Measurements from ENCODE around the gene CERCAM.
"Not testable (repeated sequence)": the region's sequence is repeated elsewhere in the genome, so short reads cannot be mapped to it uniquely, and the experiment has no call there.

Gene CERCAM

DNA sequence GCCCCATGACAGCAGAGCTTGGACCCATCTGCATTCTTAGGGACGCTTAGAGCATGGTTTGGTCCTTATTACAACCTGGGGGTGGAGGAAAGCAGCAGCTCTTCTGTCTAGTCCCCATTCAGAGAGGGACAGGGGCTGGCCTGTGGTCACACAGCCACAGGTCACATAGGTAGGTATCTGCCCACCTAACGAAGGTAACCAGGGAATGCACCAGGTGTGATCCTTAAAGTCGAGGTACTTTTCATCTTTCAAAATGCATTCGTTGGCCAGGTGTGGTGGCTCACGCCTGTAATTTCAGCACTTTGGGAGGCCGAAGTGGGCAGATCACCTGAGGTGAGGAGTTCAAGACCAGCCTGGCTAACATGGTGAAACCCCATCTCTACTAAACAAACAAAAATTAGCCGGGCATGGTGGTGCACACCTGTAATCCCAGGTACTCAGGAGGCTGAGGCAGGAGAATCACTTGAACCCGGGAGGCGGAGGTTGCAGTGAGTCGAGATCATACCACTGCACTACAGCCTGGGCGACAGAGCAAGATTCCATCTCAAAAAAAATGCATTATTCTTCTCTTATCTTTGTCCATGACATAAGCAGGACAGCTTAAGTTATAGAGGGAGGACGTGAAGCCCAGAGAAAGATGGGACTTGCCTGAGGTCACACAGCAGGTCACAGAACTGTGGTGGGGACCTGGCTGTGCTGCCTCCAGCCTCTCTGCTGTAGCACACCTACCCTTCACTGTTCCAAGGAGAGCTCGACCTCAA lies 1.5 kb downstream of the CERCAM start:
- not testable (repeated sequence) for H3K9me3 ChIP-seq (ENCODE audit: control insufficient read depth in 1 of 2, low read length in 2 of 2); H3K27ac ChIP-seq (ENCODE audit: low read length); H3K36me3 ChIP-seq (ENCODE audit: control insufficient read depth in 1 of 2, insufficient read depth in 2 of 2, low read length in 2 of 2); H3K27me3 ChIP-seq (ENCODE audit: low read depth, low read length); H3K4me3 ChIP-seq (ENCODE audit: low read depth in 1 of 2, low read length in 2 of 2)
- peaks cover 0 to 25% of the 10 kb centered on the region in 2 donors for H3K4me1 ChIP-seq (ENCODE audit: control insufficient read depth in 1 of 2, insufficient read depth in 2 of 2, low read length in 2 of 2)

DNA sequence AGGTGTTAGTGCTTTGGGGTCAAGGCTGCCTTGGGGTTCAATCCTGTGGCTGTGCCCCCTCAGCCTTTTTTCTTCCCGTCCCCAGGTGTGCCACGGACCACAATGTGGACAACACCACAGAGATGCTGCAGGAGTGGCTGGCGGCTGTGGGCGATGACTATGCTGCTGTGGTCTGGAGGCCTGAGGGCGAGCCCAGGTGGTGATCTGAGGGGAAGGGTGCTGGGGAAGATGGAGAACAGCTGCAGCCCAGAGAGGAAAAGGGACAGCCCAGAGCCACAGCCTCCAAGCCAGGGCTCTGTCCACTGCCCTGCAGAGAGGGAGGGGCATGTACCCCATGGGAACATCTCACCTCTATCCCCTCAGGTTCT lies 2.1 kb downstream of the CERCAM start:
- Histone ChIP-seq H3K4me1 (ENCODE audit: control insufficient read depth in 1 of 2, insufficient read depth in 2 of 2, low read length in 2 of 2) (peaks cover 0 to 25% of the 10 kb centered on the region in 2 donors), H3K27ac (ENCODE audit: low read length) (no peak overlapping the region), H3K36me3 (ENCODE audit: control insufficient read depth in 1 of 2, insufficient read depth in 2 of 2, low read length in 2 of 2) (peaks cover 0 to 3% of the 10 kb centered on the region in 2 donors), H3K9me3 (ENCODE audit: control insufficient read depth in 1 of 2, low read length in 2 of 2) (no peaks in the 10 kb centered on the region), H3K27me3 (ENCODE audit: low read depth, low read length) (peaks cover 10% of the 10 kb centered on the region), H3K4me3 (ENCODE audit: low read depth in 1 of 2, low read length in 2 of 2) (no peak overlapping the region)

- not testable (repeated sequence) for H3K36me3 ChIP-seq (ENCODE audit: control insufficient read depth in 1 of 2, insufficient read depth in 2 of 2, low read length in 2 of 2); H3K4me3 ChIP-seq (ENCODE audit: low read depth in 1 of 2, low read length in 2 of 2); H3K27ac ChIP-seq (ENCODE audit: low read length); H3K27me3 ChIP-seq (ENCODE audit: low read depth, low read length); H3K9me3 ChIP-seq (ENCODE audit: control insufficient read depth in 1 of 2, low read length in 2 of 2)
- H3K4me1 ChIP-seq (ENCODE audit: control insufficient read depth in 1 of 2, insufficient read depth in 2 of 2, low read length in 2 of 2), result peaks cover 0 to 25% of the 10 kb centered on the region in 2 donors
Observed at GRCh38 chr9:128423356-128423755, 2.7 kb downstream of the CERCAM start.

- Histone ChIP-seq H3K27ac (ENCODE audit: low read length) (no peak overlapping the region), H3K9me3 (ENCODE audit: control insufficient read depth in 1 of 2, low read length in 2 of 2) (no peaks in the 10 kb centered on the region), H3K27me3 (ENCODE audit: low read depth, low read length) (peaks cover 3% of the 10 kb centered on the region), H3K36me3 (ENCODE audit: control insufficient read depth in 1 of 2, insufficient read depth in 2 of 2, low read length in 2 of 2) (peaks cover 0 to 11% of the 10 kb centered on the region in 2 donors), H3K4me1 (ENCODE audit: control insufficient read depth in 1 of 2, insufficient read depth in 2 of 2, low read length in 2 of 2) (peaks cover 0 to 19% of the 10 kb centered on the region in 2 donors), H3K4me3 (ENCODE audit: low read depth in 1 of 2, low read length in 2 of 2) (no peak overlapping the region)
Observed at GRCh38 chr9:128424268-128424780, 3.7 kb downstream of the CERCAM start.

DNA sequence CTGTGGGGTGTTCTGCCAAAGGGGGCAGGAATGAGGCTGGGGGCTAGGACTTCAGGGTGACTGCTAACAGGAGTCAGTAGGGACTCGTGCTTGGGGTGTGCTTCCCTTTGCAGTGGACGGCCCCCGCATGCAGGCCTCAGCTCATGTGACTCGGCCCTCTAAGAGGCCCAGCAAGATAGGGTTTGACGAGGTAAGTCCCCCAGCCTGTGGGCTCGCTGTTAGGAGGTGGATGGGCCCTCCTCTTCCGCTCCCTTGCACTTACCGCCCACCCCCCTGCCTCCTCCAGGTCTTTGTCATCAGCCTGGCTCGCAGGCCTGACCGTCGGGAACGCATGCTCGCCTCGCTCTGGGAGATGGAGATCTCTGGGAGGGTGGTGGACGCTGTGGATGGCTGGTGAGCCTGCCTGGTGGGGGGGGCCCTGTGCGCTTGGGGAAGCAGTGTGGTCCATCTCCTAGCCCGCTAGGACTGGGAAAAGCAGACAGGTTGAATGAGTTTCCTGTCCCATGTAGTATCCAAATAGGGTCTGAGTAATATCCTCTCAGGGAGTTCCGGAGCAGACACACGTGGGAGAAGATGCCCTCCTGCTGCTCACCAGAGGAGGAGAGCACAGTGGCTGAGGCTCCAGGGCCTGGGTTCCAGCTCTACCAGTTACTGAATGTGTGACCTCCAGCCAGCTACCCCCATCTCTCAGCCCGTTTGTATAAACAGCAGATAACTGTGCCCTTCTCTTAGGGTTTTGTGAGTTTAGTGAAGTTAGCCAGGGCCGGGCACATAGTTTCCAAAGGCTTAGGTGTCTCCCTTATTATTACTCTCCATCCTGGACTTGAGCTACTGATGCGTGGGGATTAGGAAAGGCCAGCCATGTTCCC lies 8.2 kb downstream of the CERCAM start:
- H3K27me3 ChIP-seq (ENCODE audit: low read depth, low read length), result no peaks in the 10 kb centered on the region
- H3K4me1 ChIP-seq (ENCODE audit: control insufficient read depth in 1 of 2, insufficient read depth in 2 of 2, low read length in 2 of 2), result no peaks in the 10 kb centered on the region
- H3K36me3 ChIP-seq (ENCODE audit: control insufficient read depth in 1 of 2, insufficient read depth in 2 of 2, low read length in 2 of 2), result peaks cover 0 to 20% of the 10 kb centered on the region in 2 donors
- no peaks in the 10 kb centered on the region for H3K9me3 ChIP-seq (ENCODE audit: control insufficient read depth in 1 of 2, low read length in 2 of 2)
- no peak overlapping the region for H3K27ac ChIP-seq (ENCODE audit: low read length)
- H3K4me3 ChIP-seq (ENCODE audit: low read depth in 1 of 2, low read length in 2 of 2), result no peak overlapping the region

GRCh38 chr9:128429513-128430086 lies 8.9 kb downstream of the CERCAM start:
- no peaks in the 10 kb centered on the region for H3K27me3 ChIP-seq (ENCODE audit: low read depth, low read length)
- H3K4me1 ChIP-seq (ENCODE audit: control insufficient read depth in 1 of 2, insufficient read depth in 2 of 2, low read length in 2 of 2), result no peaks in the 10 kb centered on the region
- H3K4me3 ChIP-seq (ENCODE audit: low read depth in 1 of 2, low read length in 2 of 2), result no peak overlapping the region
- no peaks in the 10 kb centered on the region for H3K9me3 ChIP-seq (ENCODE audit: control insufficient read depth in 1 of 2, low read length in 2 of 2)
- H3K27ac ChIP-seq (ENCODE audit: low read length), result no peak overlapping the region
- peaks cover 0 to 20% of the 10 kb centered on the region in 2 donors for H3K36me3 ChIP-seq (ENCODE audit: control insufficient read depth in 1 of 2, insufficient read depth in 2 of 2, low read length in 2 of 2)

DNA sequence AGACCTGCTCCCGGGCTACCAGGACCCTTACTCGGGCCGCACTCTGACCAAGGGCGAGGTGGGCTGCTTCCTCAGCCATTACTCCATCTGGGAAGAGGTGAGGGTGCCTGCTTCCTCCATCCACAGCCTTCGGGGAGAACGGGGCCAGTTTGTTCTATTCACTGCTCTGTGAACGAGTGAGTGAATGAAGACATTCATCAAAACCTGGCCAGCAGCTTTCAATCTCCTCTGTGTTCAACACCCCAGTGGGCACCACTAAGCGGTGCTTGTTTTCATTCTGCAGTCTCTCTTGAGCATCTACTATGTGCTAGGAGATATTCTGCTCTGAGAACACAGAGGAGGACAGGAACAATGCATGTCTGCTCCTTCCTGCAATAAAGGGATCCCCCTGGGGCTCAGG lies 10.6 kb downstream of the CERCAM start:
- Histone ChIP-seq H3K4me1 (ENCODE audit: control insufficient read depth in 1 of 2, insufficient read depth in 2 of 2, low read length in 2 of 2) (no peaks in the 10 kb centered on the region), H3K27me3 (ENCODE audit: low read depth, low read length) (no peaks in the 10 kb centered on the region), H3K27ac (ENCODE audit: low read length) (no peak overlapping the region), H3K9me3 (ENCODE audit: control insufficient read depth in 1 of 2, low read length in 2 of 2) (no peaks in the 10 kb centered on the region), H3K36me3 (ENCODE audit: control insufficient read depth in 1 of 2, insufficient read depth in 2 of 2, low read length in 2 of 2) (peaks cover 0 to 25% of the 10 kb centered on the region in 2 donors), H3K4me3 (ENCODE audit: low read depth in 1 of 2, low read length in 2 of 2) (no peak overlapping the region)

- H3K27me3 ChIP-seq (ENCODE audit: low read depth, low read length), result no peaks in the 10 kb centered on the region
- H3K4me1 ChIP-seq (ENCODE audit: control insufficient read depth in 1 of 2, insufficient read depth in 2 of 2, low read length in 2 of 2), result peaks cover 0 to 9% of the 10 kb centered on the region in 2 donors
- no peak overlapping the region for H3K4me3 ChIP-seq (ENCODE audit: low read depth in 1 of 2, low read length in 2 of 2)
- no peak overlapping the region for H3K27ac ChIP-seq (ENCODE audit: low read length)
- peaks cover 0 to 22% of the 10 kb centered on the region in 2 donors for H3K36me3 ChIP-seq (ENCODE audit: control insufficient read depth in 1 of 2, insufficient read depth in 2 of 2, low read length in 2 of 2)
- H3K9me3 ChIP-seq (ENCODE audit: control insufficient read depth in 1 of 2, low read length in 2 of 2), result no peaks in the 10 kb centered on the region
Observed at GRCh38 chr9:128434340-128434739, 13.7 kb downstream of the CERCAM start.

- Histone ChIP-seq H3K4me1 (ENCODE audit: control insufficient read depth in 1 of 2, insufficient read depth in 2 of 2, low read length in 2 of 2) (peaks cover 0 to 9% of the 10 kb centered on the region in 2 donors), H3K36me3 (ENCODE audit: control insufficient read depth in 1 of 2, insufficient read depth in 2 of 2, low read length in 2 of 2) (peaks cover 0 to 22% of the 10 kb centered on the region in 2 donors), H3K9me3 (ENCODE audit: control insufficient read depth in 1 of 2, low read length in 2 of 2) (no peaks in the 10 kb centered on the region), H3K27ac (ENCODE audit: low read length) (no peak overlapping the region), H3K4me3 (ENCODE audit: low read depth in 1 of 2, low read length in 2 of 2) (no peak overlapping the region), H3K27me3 (ENCODE audit: low read depth, low read length) (no peaks in the 10 kb centered on the region)
Observed at GRCh38 chr9:128435611-128436010, 15.0 kb downstream of the CERCAM start.

GRCh38 chr9:128438343-128439109 lies 17.9 kb downstream of the CERCAM start:
- Histone ChIP-seq H3K9me3 (ENCODE audit: control insufficient read depth in 1 of 2, low read length in 2 of 2) (no peaks in the 10 kb centered on the region), H3K4me3 (ENCODE audit: low read depth in 1 of 2, low read length in 2 of 2) (no peak overlapping the region), H3K27ac (ENCODE audit: low read length) (no peak overlapping the region), H3K27me3 (ENCODE audit: low read depth, low read length) (no peaks in the 10 kb centered on the region), H3K4me1 (ENCODE audit: control insufficient read depth in 1 of 2, insufficient read depth in 2 of 2, low read length in 2 of 2) (peaks cover 0 to 9% of the 10 kb centered on the region in 2 donors), H3K36me3 (ENCODE audit: control insufficient read depth in 1 of 2, insufficient read depth in 2 of 2, low read length in 2 of 2) (peaks cover 0 to 10% of the 10 kb centered on the region in 2 donors)

All from muscle layer of duodenum (tissue), 2 donors.